ENCODE results near the gene RSL24D1.

- TF ChIP-seq, protein P1, sequence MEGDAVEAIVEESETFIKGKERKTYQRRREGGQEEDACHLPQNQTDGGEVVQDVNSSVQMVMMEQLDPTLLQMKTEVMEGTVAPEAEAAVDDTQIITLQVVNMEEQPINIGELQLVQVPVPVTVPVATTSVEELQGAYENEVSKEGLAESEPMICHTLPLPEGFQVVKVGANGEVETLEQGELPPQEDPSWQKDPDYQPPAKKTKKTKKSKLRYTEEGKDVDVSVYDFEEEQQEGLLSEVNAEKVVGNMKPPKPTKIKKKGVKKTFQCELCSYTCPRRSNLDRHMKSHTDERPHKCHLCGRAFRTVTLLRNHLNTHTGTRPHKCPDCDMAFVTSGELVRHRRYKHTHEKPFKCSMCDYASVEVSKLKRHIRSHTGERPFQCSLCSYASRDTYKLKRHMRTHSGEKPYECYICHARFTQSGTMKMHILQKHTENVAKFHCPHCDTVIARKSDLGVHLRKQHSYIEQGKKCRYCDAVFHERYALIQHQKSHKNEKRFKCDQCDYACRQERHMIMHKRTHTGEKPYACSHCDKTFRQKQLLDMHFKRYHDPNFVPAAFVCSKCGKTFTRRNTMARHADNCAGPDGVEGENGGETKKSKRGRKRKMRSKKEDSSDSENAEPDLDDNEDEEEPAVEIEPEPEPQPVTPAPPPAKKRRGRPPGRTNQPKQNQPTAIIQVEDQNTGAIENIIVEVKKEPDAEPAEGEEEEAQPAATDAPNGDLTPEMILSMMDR (IDR thresholded peaks at IDR 0.05; ENCODE audit: low read length), result no peak
- no peak for TF ChIP-seq EZH2 (optimal IDR thresholded peaks at IDR 0.05; ENCODE audit: low read depth, low read length)
Observed at GRCh38 chr15:55224892-55225291, 28.2 kb upstream of the RSL24D1 start.

Data from MM.1S (cell line).